HuH-7 (cell line): ENCODE measurements around the gene NVL.
"Not testable (repeated sequence)": the region's sequence is repeated elsewhere in the genome, so short reads cannot be mapped to it uniquely, and the experiment has no call there.

Experiments used
- DNase-seq: peaks from one replicate; pipeline ENCODE4 v3.0.0; 2011; ENCODE audit warnings: low spot score

NVL gene

GRCh38 chr1:224329842-224330753 lies at the start of gene NVL:
Gene NVL (minus strand): TSS chr1:224330172. CDS start chr1:224330127, 45 bp downstream.
- DNase-seq = peak; percentile 88

GRCh38 chr1:224378855-224379631 lies 49.1 kb upstream of the NVL start:
- DNase-seq = no peak

- no peak for DNase-seq
Measured at GRCh38 chr1:224377676-224378006, 47.7 kb upstream of the NVL start.

GRCh38 chr1:224375059-224375458 lies 45.1 kb upstream of the NVL start:
- DNase-seq = no peak

- no peak for DNase-seq
Measured at GRCh38 chr1:224373008-224373590, 43.1 kb upstream of the NVL start.

- DNase-seq = no peak
Measured at GRCh38 chr1:224368409-224368808, 38.4 kb upstream of the NVL start.

- DNase-seq = no peak
Measured at GRCh38 chr1:224359207-224359606, 29.2 kb upstream of the NVL start.

- DNase-seq = no peak
Measured at GRCh38 chr1:224358237-224358636, 28.3 kb upstream of the NVL start.

- peak; percentile 77 for DNase-seq
Measured at GRCh38 chr1:224357626-224358124, 27.7 kb upstream of the NVL start.

GRCh38 chr1:224356685-224357625 lies 27.0 kb upstream of the NVL start, which contains the start of gene CNIH4:
Gene CNIH4 (plus strand): TSS chr1:224356879. CDS start chr1:224356925, 46 bp downstream.
- DNase-seq = peak; percentile 99

- no peak for DNase-seq
Measured at GRCh38 chr1:224353975-224354925, 24.3 kb upstream of the NVL start.

GRCh38 chr1:224352436-224353085 lies 22.6 kb upstream of the NVL start:
- not testable (repeated sequence) for DNase-seq

GRCh38 chr1:224349716-224350115 lies 19.7 kb upstream of the NVL start:
- DNase-seq = not testable (repeated sequence)

GRCh38 chr1:224348137-224348536 lies 18.2 kb upstream of the NVL start:
- no peak for DNase-seq

GRCh38 chr1:224343679-224344078 lies 13.7 kb upstream of the NVL start:
- DNase-seq = no peak

GRCh38 chr1:224340453-224341384 lies 10.7 kb upstream of the NVL start:
- peak; percentile 57 for DNase-seq

- DNase-seq = no peak
Measured at GRCh38 chr1:224339442-224340033, 9.6 kb upstream of the NVL start.
